B cell (primary cell): ENCODE data around the gene ADGRF5.

Source experiments
- EZH2 ChIP-seq: IDR thresholded peaks from 2 replicates; pipeline ENCODE4 v1.6.1; 2012; ENCODE audit warnings: borderline replicate concordance, low read depth, mild to moderate bottlenecking, moderate library complexity, low read length; ENCODE audit not compliant: insufficient read depth, poor library complexity, severe bottlenecking
- TF ChIP-seq, protein P1 (sequence below): fragments of 200-600 bp; IDR thresholded peaks from one replicate; pipeline ENCODE4 v1.8.0; 2022; ENCODE audit warnings: antibody characterized with exemption, mild to moderate bottlenecking

DNA sequence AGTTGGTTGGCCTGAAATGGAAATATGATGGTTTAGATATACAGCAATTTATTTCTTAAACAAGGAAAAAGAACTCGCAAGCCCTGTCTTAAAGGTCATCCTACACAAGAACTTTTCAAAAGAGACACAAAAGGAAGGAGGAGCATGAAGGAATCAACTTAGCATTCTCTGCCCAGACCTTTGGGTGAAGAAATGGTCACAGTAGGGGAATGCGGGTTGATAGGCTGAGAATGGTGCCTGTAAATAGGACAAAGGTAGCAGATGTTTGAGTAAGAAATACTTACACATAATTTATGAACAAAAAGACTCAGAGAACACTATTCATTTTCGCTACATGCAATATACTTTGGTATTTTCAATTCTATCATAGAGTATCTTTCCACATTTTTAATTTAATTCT lies 15.0 kb downstream of the ADGRF5 start:
- TF ChIP-seq, protein P1, sequence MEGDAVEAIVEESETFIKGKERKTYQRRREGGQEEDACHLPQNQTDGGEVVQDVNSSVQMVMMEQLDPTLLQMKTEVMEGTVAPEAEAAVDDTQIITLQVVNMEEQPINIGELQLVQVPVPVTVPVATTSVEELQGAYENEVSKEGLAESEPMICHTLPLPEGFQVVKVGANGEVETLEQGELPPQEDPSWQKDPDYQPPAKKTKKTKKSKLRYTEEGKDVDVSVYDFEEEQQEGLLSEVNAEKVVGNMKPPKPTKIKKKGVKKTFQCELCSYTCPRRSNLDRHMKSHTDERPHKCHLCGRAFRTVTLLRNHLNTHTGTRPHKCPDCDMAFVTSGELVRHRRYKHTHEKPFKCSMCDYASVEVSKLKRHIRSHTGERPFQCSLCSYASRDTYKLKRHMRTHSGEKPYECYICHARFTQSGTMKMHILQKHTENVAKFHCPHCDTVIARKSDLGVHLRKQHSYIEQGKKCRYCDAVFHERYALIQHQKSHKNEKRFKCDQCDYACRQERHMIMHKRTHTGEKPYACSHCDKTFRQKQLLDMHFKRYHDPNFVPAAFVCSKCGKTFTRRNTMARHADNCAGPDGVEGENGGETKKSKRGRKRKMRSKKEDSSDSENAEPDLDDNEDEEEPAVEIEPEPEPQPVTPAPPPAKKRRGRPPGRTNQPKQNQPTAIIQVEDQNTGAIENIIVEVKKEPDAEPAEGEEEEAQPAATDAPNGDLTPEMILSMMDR = no peak
- no peak for TF ChIP-seq EZH2
